GM19372 (cell line): ENCODE results near the gene NGEF.
A peak's percentile ranks its signal among the peaks of the same experiment; 100 is the strongest.
"Not testable (repeated sequence)": the region's sequence is repeated elsewhere in the genome, so short reads cannot be mapped to it uniquely, and the experiment has no call there.

Experiments
- ATAC-seq: cut with Tn5 transposase; IDR thresholded peaks from one replicate; pipeline ENCODE4 v1.9.1; 2021; ENCODE audit warnings: mild to moderate bottlenecking, low read depth, moderate library complexity; ENCODE audit not compliant: unreplicated experiment

Gene NGEF

GRCh38 chr2:233013027-233013461 is at the start of gene NGEF:
Gene NGEF, minus strand, starts transcription at chr2:233013256. Its CDS starts 38,366 bp downstream, at chr2:232974890.
- ATAC-seq, result no peak

GRCh38 chr2:233062451-233062850 is 49.4 kb upstream of the NGEF start:
- ATAC-seq, result no peak

GRCh38 chr2:233061591-233062450 is 48.8 kb upstream of the NGEF start:
- peak; percentile 35 for ATAC-seq

GRCh38 chr2:233060980-233061590 is 48.0 kb upstream of the NGEF start:
- ATAC-seq, result peak; percentile 7

GRCh38 chr2:233060501-233060979 is 47.5 kb upstream of the NGEF start:
- ATAC-seq, result no peak

- ATAC-seq, result peak; percentile 40
Observed at GRCh38 chr2:233059797-233060500, 46.9 kb upstream of the NGEF start, which contains the start of gene INPP5D. Gene INPP5D, plus strand, starts transcription at chr2:233060342. Its CDS starts 137 bp downstream, at chr2:233060479.

GRCh38 chr2:233059547-233059796 is 46.4 kb upstream of the NGEF start:
- ATAC-seq, result no peak

- ATAC-seq, result no peak
Observed at GRCh38 chr2:233058717-233059546, 45.9 kb upstream of the NGEF start.

- ATAC-seq, result no peak
Observed at GRCh38 chr2:233056961-233057605, 44.0 kb upstream of the NGEF start.

- no peak for ATAC-seq
Observed at GRCh38 chr2:233055362-233055761, 42.3 kb upstream of the NGEF start.

- no peak for ATAC-seq
Observed at GRCh38 chr2:233053928-233054784, 41.1 kb upstream of the NGEF start.

GRCh38 chr2:233052517-233052916 is 39.5 kb upstream of the NGEF start:
- ATAC-seq, result not testable (repeated sequence)

- no peak for ATAC-seq
Observed at GRCh38 chr2:233051241-233052149, 38.4 kb upstream of the NGEF start.

- no peak for ATAC-seq
Observed at GRCh38 chr2:233049194-233049761, 36.2 kb upstream of the NGEF start.

GRCh38 chr2:233048569-233049193 is 35.6 kb upstream of the NGEF start:
- no peak for ATAC-seq

- ATAC-seq, result no peak
Observed at GRCh38 chr2:233047667-233048066, 34.6 kb upstream of the NGEF start.

- no peak for ATAC-seq
Observed at GRCh38 chr2:233047206-233047605, 34.1 kb upstream of the NGEF start.
